NCI-H2107 treated with DMSO at 0.1 percent for 48 hours (cell line): Measurements from ENCODE around the gene SAMD9L.

Source experiments
- DNase-seq: peaks from one replicate; lab custom pipeline; 2025; ENCODE audit not compliant: unreplicated experiment; lab: John Stamatoyannopoulos, UW

The SAMD9L gene

GRCh38 chr7:93148144-93148543 lies at the start of gene SAMD9L:
SAMD9L (minus strand) TSS chr7:93148385; CDS start chr7:93135971, 12,414 bp downstream.
- DNase-seq: no peak

DNA sequence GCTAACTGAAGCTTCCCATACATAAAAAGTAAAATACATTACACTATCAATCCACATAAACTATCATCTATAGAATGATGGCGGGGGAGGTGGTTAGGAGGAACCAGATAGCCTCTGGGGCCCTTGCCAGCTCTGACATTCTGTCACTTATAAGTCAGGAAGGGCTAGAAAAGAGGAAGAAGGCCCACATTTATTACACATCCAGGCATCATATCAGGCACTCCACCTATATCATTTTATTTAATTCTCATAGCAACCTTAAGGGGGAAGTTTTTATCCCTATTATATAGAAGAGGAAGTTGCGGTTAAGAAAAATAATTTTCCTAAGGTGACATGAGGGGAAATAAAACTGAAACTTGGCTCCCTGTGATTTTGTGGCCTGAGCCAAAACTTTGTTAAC lies 48.2 kb upstream of the SAMD9L start:
- no peak for DNase-seq

DNA sequence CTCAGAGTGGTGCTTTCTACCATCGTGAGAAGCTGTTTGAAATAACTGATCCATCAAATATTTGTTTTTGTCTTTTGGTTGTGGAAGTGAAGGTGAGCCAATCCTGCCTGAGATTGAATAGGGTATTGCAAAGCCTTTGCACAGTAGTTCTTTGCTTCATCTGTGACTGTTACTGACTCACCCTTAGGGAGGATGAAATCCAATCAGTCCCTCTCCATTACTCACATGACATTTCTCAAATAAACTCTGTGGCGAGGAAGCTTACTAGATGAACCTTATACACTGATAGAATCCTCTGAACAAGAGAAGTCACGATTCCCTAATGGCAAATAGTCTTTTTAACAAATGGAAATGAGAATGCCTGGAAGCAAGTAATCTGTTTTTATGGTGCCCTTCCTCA lies 46.2 kb upstream of the SAMD9L start:
- DNase-seq: no peak

DNA sequence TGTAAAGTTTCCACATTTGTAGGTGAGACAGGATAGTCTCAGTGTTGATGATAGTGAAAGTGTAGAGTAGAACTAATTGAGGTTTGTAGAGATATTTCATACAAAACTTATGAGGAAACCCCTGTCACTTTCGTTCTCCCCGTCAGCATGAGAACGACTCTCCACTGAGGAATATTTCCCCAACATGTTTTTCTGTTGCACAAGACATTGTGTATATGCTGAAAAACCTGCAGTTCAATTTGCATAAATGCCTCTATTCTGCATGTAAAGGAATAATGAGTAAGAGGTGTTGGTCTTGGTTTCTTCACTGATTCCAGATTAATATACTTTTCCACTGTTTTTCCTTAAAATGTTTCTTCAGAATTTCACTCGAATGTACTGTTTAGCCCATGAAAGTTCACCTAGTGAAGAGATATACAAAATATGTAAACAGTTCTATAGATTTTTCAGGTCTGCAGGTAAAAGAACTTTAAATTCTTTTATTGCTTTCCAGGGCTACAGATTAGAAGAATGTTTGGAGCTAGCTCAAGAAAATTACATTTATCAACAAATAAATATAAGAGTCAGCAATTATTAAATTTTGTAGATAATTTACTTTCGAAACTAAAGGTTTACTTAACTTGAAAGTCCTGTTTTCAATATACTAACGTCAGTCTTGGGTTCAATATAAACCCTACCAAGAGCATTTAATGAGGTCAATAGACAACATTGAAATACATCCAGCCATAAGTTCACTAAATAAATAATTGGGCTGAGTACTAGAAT lies 40.9 kb upstream of the SAMD9L start:
- DNase-seq: no peak

GRCh38 chr7:93185303-93186027 lies 37.3 kb upstream of the SAMD9L start:
- no peak for DNase-seq

DNA sequence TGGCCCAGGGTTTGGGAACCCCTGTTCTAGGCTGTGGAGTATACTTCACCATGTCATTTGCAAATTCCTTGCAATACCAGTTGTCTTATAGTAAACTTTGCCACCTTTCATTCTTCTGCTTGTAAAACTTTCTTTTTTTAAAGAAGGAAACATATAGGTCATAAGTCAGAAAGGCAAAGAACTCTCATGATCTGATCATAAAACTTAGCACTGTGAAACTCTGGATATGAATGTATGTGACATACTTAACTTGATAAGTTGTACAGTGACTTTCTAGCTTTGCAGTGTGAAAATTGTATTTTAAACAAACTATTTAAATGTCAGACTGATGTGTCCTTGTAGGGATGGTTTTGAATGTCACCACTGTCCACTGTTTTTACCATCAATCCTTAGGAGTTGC lies 31.0 kb upstream of the SAMD9L start:
- no peak for DNase-seq

GRCh38 chr7:93178213-93178612 lies 30.0 kb upstream of the SAMD9L start:
- peak; percentile 36 for DNase-seq

DNA sequence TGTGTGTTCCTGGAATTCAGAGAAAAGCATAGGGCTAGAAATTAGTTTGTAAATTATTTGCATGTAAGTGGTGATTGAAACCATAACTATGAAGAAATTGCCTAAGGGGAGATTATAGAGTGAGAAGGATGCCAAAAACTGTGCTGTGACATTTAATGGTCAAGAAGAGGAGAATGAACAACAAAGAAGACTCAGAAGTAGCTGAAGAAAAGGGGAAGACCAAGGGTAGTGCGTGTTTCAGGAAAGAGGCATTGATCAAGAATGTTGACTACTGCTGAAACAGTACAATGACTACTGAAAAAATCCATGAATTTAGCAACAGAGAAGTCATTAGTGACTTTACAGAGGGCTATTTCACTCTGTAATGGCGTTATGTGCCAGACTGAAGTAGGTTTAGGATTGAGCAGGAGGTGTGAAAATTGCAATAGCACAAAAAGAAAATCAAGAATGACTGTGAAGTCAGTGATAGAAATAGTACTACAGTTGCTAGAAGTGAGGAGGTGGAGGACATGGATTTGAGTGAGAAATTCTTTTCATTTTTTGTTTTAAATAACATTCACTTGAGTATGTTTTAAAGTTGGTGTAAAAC lies 28.9 kb upstream of the SAMD9L start:
- no peak for DNase-seq

GRCh38 chr7:93175219-93175618 lies 27.0 kb upstream of the SAMD9L start:
- DNase-seq: no peak

DNA sequence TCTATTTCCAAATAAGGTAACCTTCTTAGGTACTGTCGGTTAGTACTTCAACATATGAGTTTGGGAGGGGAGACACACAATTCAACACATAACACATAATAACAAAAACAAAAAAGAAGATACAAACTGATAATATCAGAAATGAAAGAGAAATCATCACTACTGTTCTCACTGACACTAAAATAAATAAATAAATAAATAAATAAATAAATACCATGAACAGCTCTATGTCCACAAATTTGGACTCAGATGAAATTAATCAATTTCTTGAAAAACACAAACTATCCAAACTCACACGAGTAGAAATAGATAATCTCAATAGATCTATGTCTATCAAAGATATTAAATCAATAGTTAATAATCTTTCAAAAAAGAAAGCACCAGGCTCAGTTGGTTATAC lies 24.5 kb upstream of the SAMD9L start:
- DNase-seq: no peak

GRCh38 chr7:93171606-93172226 lies 23.5 kb upstream of the SAMD9L start:
- DNase-seq: no peak

GRCh38 chr7:93165447-93165846 lies 17.3 kb upstream of the SAMD9L start:
- no peak for DNase-seq

- DNase-seq: no peak
These were observed 16.6 kb upstream of the SAMD9L start for GRCh38 chr7:93164766-93165165.

DNA sequence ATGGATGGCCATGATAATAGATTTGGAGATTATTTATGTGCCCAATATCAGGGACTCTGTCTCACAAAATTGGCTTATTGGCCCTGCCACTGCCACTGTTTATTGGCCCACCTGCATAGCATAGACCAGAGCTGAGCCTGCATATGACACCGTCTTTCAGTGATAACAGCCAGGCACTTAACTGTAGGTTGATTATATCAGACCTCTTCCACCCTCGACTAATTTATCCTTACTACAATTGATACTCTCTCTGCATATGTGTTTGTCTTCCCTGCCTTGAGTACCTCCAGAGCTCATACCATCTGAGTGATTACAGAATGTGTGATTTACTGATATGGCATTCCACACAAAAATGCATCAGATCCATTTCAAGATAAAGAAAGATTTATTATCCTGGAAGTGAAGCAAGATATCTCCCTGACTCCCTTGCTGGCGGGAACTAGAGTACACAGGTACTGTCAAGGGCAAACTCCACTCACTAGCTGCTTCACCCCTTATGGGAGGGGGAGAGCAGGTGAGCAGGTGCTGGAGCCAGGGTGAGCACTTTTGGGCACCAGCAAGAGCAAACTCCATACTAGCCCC lies 13.1 kb upstream of the SAMD9L start:
- no peak for DNase-seq

GRCh38 chr7:93160410-93160809 lies 12.2 kb upstream of the SAMD9L start:
- DNase-seq: no peak

- no peak for DNase-seq
These were observed 11.3 kb upstream of the SAMD9L start for GRCh38 chr7:93159490-93159889.

- DNase-seq: no peak
These were observed 8.7 kb upstream of the SAMD9L start for GRCh38 chr7:93156884-93157283.

DNA sequence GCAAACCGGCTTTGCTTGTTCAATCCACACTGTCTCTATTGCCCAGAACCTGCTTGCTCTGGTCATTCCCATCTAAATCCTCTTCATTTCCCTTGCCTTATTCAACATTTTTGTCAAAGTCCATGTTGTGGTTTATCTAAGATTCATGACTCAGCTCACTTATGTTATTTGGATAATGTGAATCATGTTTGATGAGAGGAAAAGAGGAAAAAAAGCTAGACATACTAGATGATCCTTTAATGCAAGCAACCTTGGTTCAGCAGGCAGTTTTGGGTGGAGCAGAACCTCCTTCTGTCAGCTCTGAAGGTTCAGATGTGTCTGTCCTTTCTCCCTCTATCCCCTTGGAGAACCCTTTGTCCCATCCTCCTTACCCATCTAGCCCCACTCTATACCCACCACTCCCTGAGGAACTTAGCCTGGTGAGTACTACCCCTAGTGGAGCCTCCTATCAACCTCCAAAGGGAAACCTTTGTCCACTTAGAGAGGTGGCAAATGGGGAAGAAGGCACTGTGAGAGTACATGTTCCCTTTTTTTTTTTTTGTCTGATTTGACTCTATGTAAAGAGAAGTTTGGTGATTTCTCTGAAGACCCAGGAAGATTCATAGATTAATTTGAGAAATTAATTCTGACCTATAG lies 2.1 kb upstream of the SAMD9L start:
- DNase-seq: no peak

GRCh38 chr7:93148727-93149126 lies 542 bp upstream of the SAMD9L start:
- DNase-seq: no peak

DNA sequence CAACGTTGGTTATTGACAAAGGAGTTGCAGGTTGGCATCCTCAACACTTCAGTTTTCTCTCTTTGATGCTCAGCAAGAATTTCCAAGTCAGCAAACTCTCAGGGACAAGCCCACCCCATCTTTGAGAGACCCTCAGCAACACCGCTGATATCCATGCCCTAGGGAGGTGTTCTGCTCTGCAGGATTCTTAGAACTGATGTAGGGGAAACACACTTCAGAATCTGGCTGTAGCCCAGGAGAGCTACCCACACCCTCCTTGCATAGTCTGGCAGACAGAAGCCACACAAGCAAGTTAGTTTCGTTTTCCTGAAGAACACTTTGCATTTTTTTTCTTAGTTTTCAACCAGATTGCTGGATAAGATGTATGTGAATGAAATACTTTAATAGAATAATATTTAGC lies 822 bp downstream of the SAMD9L start:
- DNase-seq: no peak
